ENCODE data around the gene LCAT. TPM values are rescaled to one million over a fixed set of nuclear protein-coding genes. Genes with fewer than 3 reads are reported as not detected.
"Not testable (repeated sequence)": the region's sequence is repeated elsewhere in the genome, so short reads cannot be mapped to it uniquely, and the experiment has no call there.

Gene LCAT
- total and polyA plus RNA-seq, 9 donors: 7.5 to 31.2 (median 16.8) TPM

- no peak for TF ChIP-seq POLR2A (IDR thresholded peaks at IDR 0.05)
- TF ChIP-seq CTCF (IDR thresholded peaks at IDR 0.05): no peak
- TF ChIP-seq EP300 (IDR thresholded peaks at IDR 0.05): no peak
- intact Hi-C loops (cut with DNase I): no loop called here
- DNase-seq: no peak
- H3K4me3 ChIP-seq: no peak overlapping the region
- WGBS, 3 donors: 65 to 80% (median 65%) methylated on average over 4 to 5 of the region's 5 CpGs
- no peaks in the 10 kb centered on the region for H3K4me1 ChIP-seq (ENCODE audit: insufficient read depth)
- H3K9me3 ChIP-seq: no peaks in the 10 kb centered on the region
- H3K36me3 ChIP-seq: no peaks in the 10 kb centered on the region
- no peaks in the 10 kb centered on the region for H3K27me3 ChIP-seq
- H3K27ac ChIP-seq: no peak overlapping the region
Measured at GRCh38 chr16:67977005-67977404, 33.1 kb upstream of the LCAT start.

DNA sequence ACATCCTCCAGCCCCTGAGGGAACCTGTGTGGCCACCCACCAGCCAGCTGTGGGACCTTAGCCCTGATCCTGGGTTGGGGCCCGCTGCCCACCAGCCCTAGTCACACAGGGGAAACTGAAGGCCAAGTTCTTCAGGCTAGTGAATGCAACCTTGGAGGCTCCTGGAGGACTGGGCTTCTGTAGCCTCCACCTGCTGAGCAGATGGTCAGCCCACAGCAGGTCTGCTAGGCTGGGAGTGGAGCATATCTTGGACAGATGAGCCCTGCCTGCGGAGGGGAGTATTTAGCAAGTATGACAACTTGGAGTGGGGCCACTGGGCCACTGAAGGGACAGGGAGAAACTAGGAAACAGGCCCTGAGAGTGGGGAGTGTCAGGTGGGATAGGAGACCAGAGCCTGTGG is 32.3 kb upstream of the LCAT start:
- Histone ChIP-seq H3K27ac (no peak overlapping the region), H3K4me1 (ENCODE audit: insufficient read depth) (no peaks in the 10 kb centered on the region), H3K9me3 (no peaks in the 10 kb centered on the region), H3K4me3 (no peak overlapping the region), H3K36me3 (no peaks in the 10 kb centered on the region), H3K27me3 (no peaks in the 10 kb centered on the region)
- no peak for TF ChIP-seq EP300 (IDR thresholded peaks at IDR 0.05)
- TF ChIP-seq CTCF (IDR thresholded peaks at IDR 0.05): no peak
- TF ChIP-seq POLR2A (IDR thresholded peaks at IDR 0.05): no peak
- WGBS, 3 donors: 88 to 97% (median 88%) methylated on average over 2 of the region's 2 CpGs
- DNase-seq: no peak
- intact Hi-C loops (cut with DNase I): no loop called here

GRCh38 chr16:67975321-67976105 is 31.6 kb upstream of the LCAT start:
- H3K9me3 ChIP-seq: no peaks in the 10 kb centered on the region
- no peaks in the 10 kb centered on the region for H3K4me1 ChIP-seq (ENCODE audit: insufficient read depth)
- no peak overlapping the region for H3K4me3 ChIP-seq
- TF ChIP-seq POLR2A (IDR thresholded peaks at IDR 0.05) (no peak), CTCF (IDR thresholded peaks at IDR 0.05) (no peak), EP300 (IDR thresholded peaks at IDR 0.05) (no peak)
- intact Hi-C loops (cut with DNase I): no loop called here
- no peak overlapping the region for H3K27ac ChIP-seq
- WGBS, 3 donors: 61 to 76% (median 64%) methylated on average over 14 of the region's 14 CpGs
- no peaks in the 10 kb centered on the region for H3K27me3 ChIP-seq
- no peaks in the 10 kb centered on the region for H3K36me3 ChIP-seq
- DNase-seq: no peak

- intact Hi-C loops (cut with DNase I); H3K36me3 ChIP-seq; H3K4me3 ChIP-seq; DNase-seq; H3K27ac ChIP-seq; H3K9me3 ChIP-seq; H3K27me3 ChIP-seq; H3K4me1 ChIP-seq (ENCODE audit: insufficient read depth): not testable (repeated sequence)
- WGBS, 3 donors: 82 to 85% (median 85%) methylated on average over 7 of the region's 7 CpGs
Measured at GRCh38 chr16:67972285-67972684, 28.4 kb upstream of the LCAT start.

- no peaks in the 10 kb centered on the region for H3K27me3 ChIP-seq
- whole genome bisulfite sequencing, 3 donors: 93 to 96% (median 95%) methylated on average over 9 of the region's 9 CpGs
- intact Hi-C loops (cut with DNase I): no loop called here
- no peak for DNase-seq
- H3K36me3 ChIP-seq: no peaks in the 10 kb centered on the region
- H3K9me3 ChIP-seq: no peaks in the 10 kb centered on the region
- TF ChIP-seq CTCF (IDR thresholded peaks at IDR 0.05) (no peak), EP300 (IDR thresholded peaks at IDR 0.05) (no peak)
- H3K4me3 ChIP-seq: no peak overlapping the region
- H3K27ac ChIP-seq: no peak overlapping the region
- peaks cover 11% of the 10 kb centered on the region for H3K4me1 ChIP-seq (ENCODE audit: insufficient read depth)
Measured at GRCh38 chr16:67971111-67971510, 27.2 kb upstream of the LCAT start.
